Adipose tissue (tissue), 3 donors: ENCODE measurements around the gene FAM107B. TPM values are rescaled to one million over a fixed set of nuclear protein-coding genes. Genes with fewer than 3 reads are reported as not detected.

Experiments used
- H3K27ac ChIP-seq: one replicate; pipeline ENCODE4 v1.5.1; 2013; ENCODE audit warnings: low read depth, low read length
- WGBS, 3 donors: extraction: QIAGEN DNeasy Blood & Tissue Kit; methylation state at CpG; one replicate each; pipeline ENCODE4 v1.1.7; 2013; 5-methylcytosine and 5-hydroxymethylcytosine counted together
- polyA plus RNA-seq, 3 donors: library from polyadenylated mRNA; stranded (reverse); fragments of 200-250 nt; gene quantifications; one replicate each; pipeline ENCODE4 v1.2.3, GENCODE V29; 2013
- donor health status: healthy with polysubstance abuse.
- donor health status: Bipolar disorder and iron deficiency.
- donor health status: healthy.

FAM107B gene
- polyA plus RNA-seq, 3 donors = 31.3 to 45.9 (median 37.6) TPM

GRCh38 chr10:14623931-14624330 is 150.8 kb downstream of the FAM107B start:
- WGBS, 3 donors = 81 to 92% (median 90%) methylated on average over 3 of the region's 3 CpGs
- no peak overlapping the region for H3K27ac ChIP-seq

- WGBS, 3 donors = 55 to 78% (median 60%) methylated on average over 1 of the region's 1 CpG
- H3K27ac ChIP-seq = no peak overlapping the region
Measured at GRCh38 chr10:14621037-14621436, 153.7 kb downstream of the FAM107B start.

GRCh38 chr10:14618674-14619073 is 156.0 kb downstream of the FAM107B start:
- H3K27ac ChIP-seq = no peak overlapping the region
- 66 to 97% (median 69%) methylated on average over 6 to 7 of the region's 7 CpGs for WGBS, 3 donors

GRCh38 chr10:14617852-14618251 is 156.8 kb downstream of the FAM107B start:
- no peak overlapping the region for H3K27ac ChIP-seq
- WGBS, 3 donors = 53 to 94% (median 74%) methylated on average over 4 of the region's 4 CpGs

GRCh38 chr10:14616955-14617730 is 157.6 kb downstream of the FAM107B start:
- WGBS, 3 donors = 26 to 56% (median 35%) methylated on average over 5 of the region's 5 CpGs
- no peak overlapping the region for H3K27ac ChIP-seq

- WGBS, 3 donors = 71 to 91% (median 75%) methylated on average over 2 of the region's 2 CpGs
Measured at GRCh38 chr10:14616465-14616864, 158.2 kb downstream of the FAM107B start.

GRCh38 chr10:14613588-14613920 is 161.1 kb downstream of the FAM107B start:
- H3K27ac ChIP-seq = no peak overlapping the region
- 76 to 81% (median 78%) methylated on average over 4 of the region's 4 CpGs for WGBS, 3 donors

More at GRCh38 chr10:14616465-14616864, 158.2 kb downstream of the FAM107B start:
- no peak overlapping the region for H3K27ac ChIP-seq

- WGBS, 3 donors = 85 to 89% (median 87%) methylated on average over 15 of the region's 15 CpGs
- H3K27ac ChIP-seq = no peak overlapping the region
Measured at GRCh38 chr10:14612873-14613587, 161.7 kb downstream of the FAM107B start.

GRCh38 chr10:14611968-14612693 is 162.6 kb downstream of the FAM107B start:
- H3K27ac ChIP-seq = no peak overlapping the region
- 8 to 29% (median 10%) methylated on average over 2 of the region's 2 CpGs for WGBS, 3 donors

- WGBS, 3 donors = 58 to 97% (median 93%) methylated on average over 1 of the region's 1 CpG
- no peak overlapping the region for H3K27ac ChIP-seq
Measured at GRCh38 chr10:14609178-14609577, 165.5 kb downstream of the FAM107B start.

- 62 to 67% (median 67%) methylated on average over 4 of the region's 4 CpGs for WGBS, 3 donors
- H3K27ac ChIP-seq = no peak overlapping the region
Measured at GRCh38 chr10:14608381-14609001, 166.2 kb downstream of the FAM107B start.

GRCh38 chr10:14606633-14607032 is 168.1 kb downstream of the FAM107B start:
- H3K27ac ChIP-seq = no peak overlapping the region
- 92 to 99% (median 96%) methylated on average over 2 of the region's 2 CpGs for WGBS, 3 donors

- H3K27ac ChIP-seq = no peak overlapping the region
Measured at GRCh38 chr10:14605231-14605925, 169.3 kb downstream of the FAM107B start.

GRCh38 chr10:14604181-14605142 is 170.2 kb downstream of the FAM107B start:
- H3K27ac ChIP-seq = peak overlapping the region; percentile 46
- WGBS, 3 donors = 1 to 2% (median 1%) methylated on average over 40 to 93 of the region's 94 CpGs

More at GRCh38 chr10:14605231-14605925, 169.3 kb downstream of the FAM107B start:
- 40 to 52% (median 49%) methylated on average over 7 of the region's 7 CpGs for WGBS, 3 donors

GRCh38 chr10:14603534-14604102 is 171.1 kb downstream of the FAM107B start:
- peak overlapping the region; percentile 46 for H3K27ac ChIP-seq
- 0 to 1% (median 1%) methylated on average over 16 to 58 of the region's 58 CpGs for WGBS, 3 donors

- WGBS, 3 donors = 16 to 28% (median 28%) methylated on average over 9 of the region's 9 CpGs
- no peak overlapping the region for H3K27ac ChIP-seq
Measured at GRCh38 chr10:14602807-14603533, 171.7 kb downstream of the FAM107B start.
